Measurements from ENCODE around the gene EBF3. TPM values are rescaled to one million over a fixed set of nuclear protein-coding genes. Genes with fewer than 3 reads are reported as not detected.

The EBF3 gene
- total RNA-seq, 1 donor from 2014 or later, result not detected

DNA sequence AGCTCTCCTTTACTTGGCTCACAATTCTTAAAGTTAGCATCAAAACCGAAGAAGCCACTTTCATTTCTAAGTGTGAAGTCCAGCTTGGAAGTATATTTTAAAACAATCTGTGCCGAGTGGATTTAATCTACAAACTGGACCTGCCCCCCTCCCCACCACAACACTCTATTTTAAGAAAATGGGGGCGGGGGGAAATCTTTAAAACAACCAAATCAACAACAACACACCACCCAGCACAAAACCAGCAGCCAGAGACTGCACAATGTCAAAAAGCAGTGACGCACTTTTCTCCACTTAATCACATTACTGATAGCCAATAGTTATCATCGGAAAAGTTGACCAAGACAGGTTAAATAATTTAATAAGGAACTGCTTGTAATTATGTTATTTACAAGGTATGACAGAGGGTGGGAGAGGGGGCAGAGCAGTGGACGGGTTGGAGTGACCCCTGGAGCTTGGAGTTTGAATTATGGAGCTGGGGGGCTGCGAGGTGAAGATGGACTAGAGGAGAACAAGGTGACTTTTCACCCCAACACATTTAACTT is 2.8 kb downstream of the EBF3 start:
- TF ChIP-seq, protein P1, sequence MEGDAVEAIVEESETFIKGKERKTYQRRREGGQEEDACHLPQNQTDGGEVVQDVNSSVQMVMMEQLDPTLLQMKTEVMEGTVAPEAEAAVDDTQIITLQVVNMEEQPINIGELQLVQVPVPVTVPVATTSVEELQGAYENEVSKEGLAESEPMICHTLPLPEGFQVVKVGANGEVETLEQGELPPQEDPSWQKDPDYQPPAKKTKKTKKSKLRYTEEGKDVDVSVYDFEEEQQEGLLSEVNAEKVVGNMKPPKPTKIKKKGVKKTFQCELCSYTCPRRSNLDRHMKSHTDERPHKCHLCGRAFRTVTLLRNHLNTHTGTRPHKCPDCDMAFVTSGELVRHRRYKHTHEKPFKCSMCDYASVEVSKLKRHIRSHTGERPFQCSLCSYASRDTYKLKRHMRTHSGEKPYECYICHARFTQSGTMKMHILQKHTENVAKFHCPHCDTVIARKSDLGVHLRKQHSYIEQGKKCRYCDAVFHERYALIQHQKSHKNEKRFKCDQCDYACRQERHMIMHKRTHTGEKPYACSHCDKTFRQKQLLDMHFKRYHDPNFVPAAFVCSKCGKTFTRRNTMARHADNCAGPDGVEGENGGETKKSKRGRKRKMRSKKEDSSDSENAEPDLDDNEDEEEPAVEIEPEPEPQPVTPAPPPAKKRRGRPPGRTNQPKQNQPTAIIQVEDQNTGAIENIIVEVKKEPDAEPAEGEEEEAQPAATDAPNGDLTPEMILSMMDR (IDR thresholded peaks at IDR 0.05), result no peak
- no peak overlapping the region for H3K27ac Mint-ChIP-seq (ENCODE audit: unreplicated experiment)
- H3K9me3 Mint-ChIP-seq (ENCODE audit: low read depth), result no peaks in the 10 kb centered on the region
- H3K27me3 Mint-ChIP-seq (ENCODE audit: low read depth), result peaks cover 62% of the 10 kb centered on the region
- no peaks in the 10 kb centered on the region for H3K36me3 Mint-ChIP-seq (ENCODE audit: low read depth)
- no peak overlapping the region for H3K4me3 Mint-ChIP-seq (ENCODE audit: unreplicated experiment)
- DNase-seq (ENCODE audit: low spot score), result no peak
- peaks cover 20% of the 10 kb centered on the region for H3K4me1 Mint-ChIP-seq (ENCODE audit: low read depth)

DNA sequence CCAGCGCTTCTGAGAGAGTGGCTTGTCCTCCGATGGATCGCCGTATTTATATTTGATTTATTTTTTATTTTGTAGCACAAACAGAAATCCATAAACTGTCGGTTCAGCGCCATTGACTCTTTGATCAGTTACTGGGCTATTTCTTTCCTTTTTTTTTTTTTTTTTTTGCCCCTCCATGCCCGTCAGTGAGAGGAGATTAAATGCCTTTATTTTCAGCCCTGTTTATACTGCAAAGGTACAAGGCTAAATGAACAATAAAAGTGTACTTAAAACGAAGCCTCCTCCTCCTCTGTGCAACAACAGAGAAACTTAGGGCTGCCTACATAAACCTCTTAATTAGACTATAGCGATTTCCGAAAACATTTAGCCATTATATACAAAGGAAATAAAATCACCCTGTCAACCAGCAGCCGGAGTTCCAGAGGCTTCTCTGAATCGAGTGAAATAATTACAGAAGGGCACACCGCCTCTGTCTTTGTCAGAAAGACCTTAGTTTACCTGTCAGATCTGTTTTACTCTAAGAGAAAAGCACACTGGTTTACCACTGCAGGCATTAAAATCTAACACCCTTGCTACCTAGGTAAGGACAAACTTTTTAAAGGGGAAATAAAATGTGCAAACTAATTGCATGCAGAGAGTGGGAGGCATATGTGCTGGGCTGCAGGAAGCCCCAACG is 3.5 kb downstream of the EBF3 start:
- TF ChIP-seq, protein P1 (IDR thresholded peaks at IDR 0.05), result no peak
- Mint-ChIP-seq H3K9me3 (ENCODE audit: low read depth) (no peaks in the 10 kb centered on the region), H3K27me3 (ENCODE audit: low read depth) (peaks cover 61% of the 10 kb centered on the region), H3K36me3 (ENCODE audit: low read depth) (no peaks in the 10 kb centered on the region), H3K4me1 (ENCODE audit: low read depth) (peaks cover 20% of the 10 kb centered on the region), H3K4me3 (ENCODE audit: unreplicated experiment) (no peak overlapping the region), H3K27ac (ENCODE audit: unreplicated experiment) (no peak overlapping the region)
- DNase-seq (ENCODE audit: low spot score), result no peak

DNA sequence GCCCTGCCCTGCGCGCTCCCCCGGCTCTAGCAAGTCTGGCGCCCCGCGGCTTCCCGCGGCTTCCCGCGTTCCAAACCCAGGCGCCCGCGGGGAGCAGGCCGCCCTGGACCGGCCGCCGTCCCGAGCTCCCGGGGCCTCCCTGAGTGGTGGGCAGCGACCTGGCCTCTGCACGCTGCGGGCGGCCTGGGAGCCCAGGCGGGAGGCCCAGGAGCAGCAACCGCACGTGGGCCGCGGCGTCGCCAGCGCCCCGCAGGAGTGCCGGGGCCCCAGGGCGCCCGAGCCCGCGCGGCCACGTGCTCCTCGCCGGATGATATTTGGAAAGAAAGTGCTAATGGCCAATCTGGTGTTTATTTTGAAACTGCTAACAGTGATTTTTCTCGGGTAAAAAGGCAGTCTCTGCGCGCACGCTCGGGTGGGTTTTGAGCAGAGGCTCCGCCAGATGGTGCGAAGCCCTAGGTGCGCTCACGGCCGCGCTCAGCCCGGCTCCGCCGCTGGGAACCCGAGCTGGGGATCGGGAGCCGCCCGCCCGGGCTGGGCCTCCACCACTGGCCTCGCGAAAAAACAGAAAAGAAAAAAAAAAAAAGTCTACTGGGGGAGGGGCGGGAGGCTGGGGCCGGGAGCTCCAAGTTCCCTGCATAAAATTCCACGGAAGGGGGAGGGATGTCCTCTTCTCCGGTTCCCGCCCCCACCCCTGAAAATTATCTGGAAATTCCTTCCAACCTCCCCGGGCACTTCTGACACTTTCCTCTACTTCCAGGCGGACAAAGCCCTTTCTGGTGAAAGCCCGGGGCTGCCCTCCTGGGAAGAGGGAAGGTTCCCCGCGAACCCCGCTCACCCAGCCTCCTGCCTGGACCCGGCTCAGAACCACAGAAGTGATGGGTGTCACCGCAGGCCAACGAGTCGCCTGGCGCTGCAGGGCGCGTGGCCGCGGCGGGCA is 4.3 kb downstream of the EBF3 start:
- H3K27ac Mint-ChIP-seq (ENCODE audit: unreplicated experiment), result no peak overlapping the region
- TF ChIP-seq, protein P1 (IDR thresholded peaks at IDR 0.05), result no peak
- no peaks in the 10 kb centered on the region for H3K36me3 Mint-ChIP-seq (ENCODE audit: low read depth)
- no peaks in the 10 kb centered on the region for H3K9me3 Mint-ChIP-seq (ENCODE audit: low read depth)
- H3K27me3 Mint-ChIP-seq (ENCODE audit: low read depth), result peaks cover 63% of the 10 kb centered on the region
- DNase-seq (ENCODE audit: low spot score), result no peak
- H3K4me3 Mint-ChIP-seq (ENCODE audit: unreplicated experiment), result no peak overlapping the region
- peaks cover 20% of the 10 kb centered on the region for H3K4me1 Mint-ChIP-seq (ENCODE audit: low read depth)

DNA sequence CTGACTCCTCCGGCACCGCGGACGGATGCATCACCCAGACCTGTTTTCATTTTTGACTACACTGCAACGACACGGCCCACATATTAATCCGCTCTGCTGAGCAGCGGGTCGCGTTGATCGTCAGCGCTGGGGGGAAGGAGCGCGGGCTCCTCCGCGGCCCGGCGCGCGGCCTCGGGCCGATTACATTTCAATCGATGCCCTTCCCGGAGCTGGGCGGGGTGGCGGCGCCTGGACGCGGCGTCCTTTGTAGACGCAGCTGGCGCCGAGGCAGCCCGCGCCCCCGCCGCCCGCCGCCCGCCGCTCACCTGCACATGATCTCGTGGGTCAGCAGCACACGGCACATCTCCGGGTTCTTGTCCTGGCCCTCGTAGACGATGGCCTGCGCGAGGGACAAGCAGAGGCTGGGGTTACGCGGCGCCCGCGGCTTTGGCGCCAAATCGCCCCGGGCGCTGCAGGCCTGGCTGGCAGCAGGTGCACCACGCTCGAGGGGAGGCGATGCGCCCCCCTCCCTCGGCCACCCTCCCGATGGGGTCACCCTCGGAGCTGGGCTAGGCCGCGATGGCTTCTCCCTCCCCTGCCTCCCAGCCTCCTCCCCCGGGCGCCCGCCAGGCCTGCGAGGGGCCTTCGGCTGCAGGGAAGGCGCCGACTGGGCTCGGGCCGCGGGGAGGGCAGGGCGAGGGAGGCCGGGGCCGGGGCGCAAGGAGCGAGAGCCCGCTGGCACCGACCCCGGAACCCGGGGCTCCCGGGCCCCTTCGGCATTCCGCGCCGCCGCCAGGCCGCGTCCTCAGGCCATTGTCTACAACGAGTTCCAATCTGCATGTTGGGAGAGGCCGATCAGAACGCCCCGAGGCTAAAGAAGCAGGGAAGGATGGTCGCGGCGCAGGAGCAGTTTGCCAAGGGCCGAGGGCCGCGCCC is 5.2 kb downstream of the EBF3 start:
- TF ChIP-seq, protein P1 (IDR thresholded peaks at IDR 0.05), result no peak
- DNase-seq (ENCODE audit: low spot score), result no peak
- peaks cover 67% of the 10 kb centered on the region for H3K27me3 Mint-ChIP-seq (ENCODE audit: low read depth)

More for the DNA sequence above, 5.2 kb downstream of the EBF3 start:
- H3K36me3 Mint-ChIP-seq (ENCODE audit: low read depth), result no peaks in the 10 kb centered on the region
- peaks cover 18% of the 10 kb centered on the region for H3K4me1 Mint-ChIP-seq (ENCODE audit: low read depth)
- H3K9me3 Mint-ChIP-seq (ENCODE audit: low read depth), result no peaks in the 10 kb centered on the region
- no peak overlapping the region for H3K27ac Mint-ChIP-seq (ENCODE audit: unreplicated experiment)
- H3K4me3 Mint-ChIP-seq (ENCODE audit: unreplicated experiment), result no peak overlapping the region

Data from chondrocyte (in vitro differentiated cells).